K562 (cell line): Measurements from ENCODE around the gene ADAMTSL2.

Source experiments
- ELF1 ChIP-seq: fragments of 200-800 bp; sonication (Bioruptor generic); IDR thresholded peaks from 2 replicates; pipeline ENCODE4 v1.6.1; 2016; ENCODE audit warnings: missing genetic modification characterization, missing compliant biosample characterization
- EZH2 ChIP-seq: IDR thresholded peaks from 2 replicates; pipeline ENCODE4 v1.6.1; 2012; ENCODE audit warnings: low read depth, mild to moderate bottlenecking, inconsistent platforms, low read length, borderline replicate concordance
- FOXP4 ChIP-seq: sonication (generic); formaldehyde crosslinking; IDR thresholded peaks from 2 replicates; pipeline ENCODE4 v1.8.0; 2022; ENCODE audit warnings: mild to moderate bottlenecking, missing genetic modification reagents, borderline replicate concordance
- RREB1 ChIP-seq: fragments of 250-450 bp; sonication (Bioruptor Pico); IDR thresholded peaks from 2 replicates; pipeline ENCODE4 v1.4.0; 2020
- SRSF7 ChIP-seq: fragments of 200-400 bp; formaldehyde crosslinking; optimal IDR thresholded peaks from 2 replicates; pipeline ENCODE3; 2017; ENCODE audit warnings: mild to moderate bottlenecking, low read depth, low read length
- ZNF717 ChIP-seq: fragments of 250-450 bp; sonication (Bioruptor Pico); IDR thresholded peaks from 2 replicates; pipeline ENCODE4 v1.5.0; 2021
- TF ChIP-seq, protein P1 (sequence below), 2 experiments: fragments of 450-650 bp in 1 of 2; IDR thresholded peaks; 2 replicates each; pipeline ENCODE4 v1.6.1; 2011 to 2017; ENCODE audit warnings: low read depth in 2 of 2, antibody characterized with exemption in 1 of 2, borderline replicate concordance in 1 of 2, low read length in 1 of 2, mild to moderate bottlenecking in 1 of 2, mixed read lengths in 1 of 2; ENCODE audit not compliant: control insufficient read depth in 1 of 2
- TF ChIP-seq, protein P2 (sequence below), 3 experiments: IDR thresholded peaks in 2 of 3; conservative IDR thresholded peaks in 1 of 3; 2 replicates each; pipeline ENCODE4 v1.5.1; 2011 to 2012; ENCODE audit warnings: low read length in 3 of 3, mild to moderate bottlenecking in 3 of 3, control low read depth in 2 of 3, improper control_type of control experiment in 1 of 3, inconsistent platforms in 1 of 3, low read depth in 1 of 3, mixed read lengths in 1 of 3, moderate library complexity in 1 of 3; ENCODE audit not compliant: insufficient read depth in 2 of 3

GRCh38 chr9:133525677-133526076 lies 8.8 kb upstream of the ADAMTSL2 start:
- no peak for TF ChIP-seq EZH2
- no peak for TF ChIP-seq SRSF7
- TF ChIP-seq, protein P1, sequence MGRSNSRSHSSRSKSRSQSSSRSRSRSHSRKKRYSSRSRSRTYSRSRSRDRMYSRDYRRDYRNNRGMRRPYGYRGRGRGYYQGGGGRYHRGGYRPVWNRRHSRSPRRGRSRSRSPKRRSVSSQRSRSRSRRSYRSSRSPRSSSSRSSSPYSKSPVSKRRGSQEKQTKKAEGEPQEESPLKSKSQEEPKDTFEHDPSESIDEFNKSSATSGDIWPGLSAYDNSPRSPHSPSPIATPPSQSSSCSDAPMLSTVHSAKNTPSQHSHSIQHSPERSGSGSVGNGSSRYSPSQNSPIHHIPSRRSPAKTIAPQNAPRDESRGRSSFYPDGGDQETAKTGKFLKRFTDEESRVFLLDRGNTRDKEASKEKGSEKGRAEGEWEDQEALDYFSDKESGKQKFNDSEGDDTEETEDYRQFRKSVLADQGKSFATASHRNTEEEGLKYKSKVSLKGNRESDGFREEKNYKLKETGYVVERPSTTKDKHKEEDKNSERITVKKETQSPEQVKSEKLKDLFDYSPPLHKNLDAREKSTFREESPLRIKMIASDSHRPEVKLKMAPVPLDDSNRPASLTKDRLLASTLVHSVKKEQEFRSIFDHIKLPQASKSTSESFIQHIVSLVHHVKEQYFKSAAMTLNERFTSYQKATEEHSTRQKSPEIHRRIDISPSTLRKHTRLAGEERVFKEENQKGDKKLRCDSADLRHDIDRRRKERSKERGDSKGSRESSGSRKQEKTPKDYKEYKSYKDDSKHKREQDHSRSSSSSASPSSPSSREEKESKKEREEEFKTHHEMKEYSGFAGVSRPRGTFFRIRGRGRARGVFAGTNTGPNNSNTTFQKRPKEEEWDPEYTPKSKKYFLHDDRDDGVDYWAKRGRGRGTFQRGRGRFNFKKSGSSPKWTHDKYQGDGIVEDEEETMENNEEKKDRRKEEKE (IDR thresholded peaks at IDR 0.05; ENCODE audit: borderline replicate concordance in 1 of 2, control insufficient read depth in 1 of 2, low read depth in 2 of 2, low read length in 1 of 2), result no peak
- TF ChIP-seq ZNF717 (CRISPR knock-in tag), result no peak
- TF ChIP-seq, protein P2, sequence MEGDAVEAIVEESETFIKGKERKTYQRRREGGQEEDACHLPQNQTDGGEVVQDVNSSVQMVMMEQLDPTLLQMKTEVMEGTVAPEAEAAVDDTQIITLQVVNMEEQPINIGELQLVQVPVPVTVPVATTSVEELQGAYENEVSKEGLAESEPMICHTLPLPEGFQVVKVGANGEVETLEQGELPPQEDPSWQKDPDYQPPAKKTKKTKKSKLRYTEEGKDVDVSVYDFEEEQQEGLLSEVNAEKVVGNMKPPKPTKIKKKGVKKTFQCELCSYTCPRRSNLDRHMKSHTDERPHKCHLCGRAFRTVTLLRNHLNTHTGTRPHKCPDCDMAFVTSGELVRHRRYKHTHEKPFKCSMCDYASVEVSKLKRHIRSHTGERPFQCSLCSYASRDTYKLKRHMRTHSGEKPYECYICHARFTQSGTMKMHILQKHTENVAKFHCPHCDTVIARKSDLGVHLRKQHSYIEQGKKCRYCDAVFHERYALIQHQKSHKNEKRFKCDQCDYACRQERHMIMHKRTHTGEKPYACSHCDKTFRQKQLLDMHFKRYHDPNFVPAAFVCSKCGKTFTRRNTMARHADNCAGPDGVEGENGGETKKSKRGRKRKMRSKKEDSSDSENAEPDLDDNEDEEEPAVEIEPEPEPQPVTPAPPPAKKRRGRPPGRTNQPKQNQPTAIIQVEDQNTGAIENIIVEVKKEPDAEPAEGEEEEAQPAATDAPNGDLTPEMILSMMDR (IDR thresholded peaks at IDR 0.05 in 2 of 3, conservative IDR thresholded peaks at IDR 0.05 in 1 of 3; ENCODE audit: insufficient read depth in 2 of 3, low read depth in 1 of 3, low read length in 3 of 3), result no peak
- TF ChIP-seq RREB1 (CRISPR knock-in tag), result no peak
- no peak for TF ChIP-seq FOXP4 (CRISPR knock-in tag)
- TF ChIP-seq ELF1, result no peak
